GM18498 (cell line): ENCODE measurements around the gene DMRT2.

Experiments used
- ATAC-seq: cut with Tn5 transposase; IDR thresholded peaks from one replicate; pipeline ENCODE4 v1.9.1; 2021; ENCODE audit warnings: mild to moderate bottlenecking, moderate library complexity; ENCODE audit not compliant: unreplicated experiment

DMRT2 gene

DNA sequence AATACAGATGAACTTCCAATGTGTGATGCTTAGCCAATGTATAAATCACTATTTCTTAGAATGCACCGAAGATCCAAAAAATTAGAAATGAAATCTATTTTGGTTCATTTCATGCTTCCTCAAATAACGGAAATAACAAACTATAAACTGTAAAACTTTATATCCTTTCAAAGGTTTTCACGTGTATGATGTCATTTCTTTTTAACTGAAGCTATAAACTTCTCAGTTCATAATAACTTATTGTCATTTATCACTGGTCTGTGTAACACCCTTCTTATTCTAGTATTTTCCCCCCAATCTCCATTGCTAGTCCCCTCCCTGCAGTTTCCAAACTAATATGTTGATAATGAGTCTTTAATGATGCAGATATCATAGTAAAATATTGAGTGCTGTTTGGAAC lies 36.4 kb downstream of the DMRT2 start:
- no peak for ATAC-seq

DNA sequence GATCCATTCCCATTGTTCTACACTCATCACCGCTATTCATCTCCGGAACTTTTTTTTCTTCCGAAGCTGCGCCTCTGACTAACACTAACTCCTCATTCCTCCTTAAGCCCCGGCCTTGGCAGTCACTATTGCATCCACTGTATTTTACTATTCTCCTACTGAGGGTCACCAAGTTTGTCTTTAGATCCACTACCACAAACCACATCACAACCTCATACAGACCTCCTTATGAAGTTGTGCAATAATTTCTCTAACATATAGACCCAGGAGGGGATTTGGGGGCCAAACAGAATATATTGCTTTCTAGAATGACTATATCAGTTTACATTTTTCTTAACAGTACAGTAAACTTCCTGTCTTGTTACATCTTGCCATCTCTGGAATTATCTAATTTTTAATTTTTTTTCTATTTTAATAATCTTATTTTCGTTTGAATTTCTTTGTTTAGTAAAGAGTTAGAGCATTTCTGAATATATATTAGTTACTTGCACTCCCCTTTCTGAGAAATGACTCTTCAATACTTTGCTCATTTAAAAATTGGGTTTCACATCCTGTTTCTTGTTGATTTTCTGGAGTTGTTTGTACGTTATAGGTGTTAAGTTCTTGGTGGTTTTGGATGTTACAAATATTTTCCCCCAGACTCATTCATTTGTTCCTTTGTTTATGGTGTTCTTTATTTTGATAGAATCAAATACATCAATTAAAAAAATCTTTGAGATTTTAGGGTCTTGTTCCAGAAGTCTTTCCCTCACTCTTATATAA lies 37.1 kb downstream of the DMRT2 start:
- peak; percentile 53 for ATAC-seq

DNA sequence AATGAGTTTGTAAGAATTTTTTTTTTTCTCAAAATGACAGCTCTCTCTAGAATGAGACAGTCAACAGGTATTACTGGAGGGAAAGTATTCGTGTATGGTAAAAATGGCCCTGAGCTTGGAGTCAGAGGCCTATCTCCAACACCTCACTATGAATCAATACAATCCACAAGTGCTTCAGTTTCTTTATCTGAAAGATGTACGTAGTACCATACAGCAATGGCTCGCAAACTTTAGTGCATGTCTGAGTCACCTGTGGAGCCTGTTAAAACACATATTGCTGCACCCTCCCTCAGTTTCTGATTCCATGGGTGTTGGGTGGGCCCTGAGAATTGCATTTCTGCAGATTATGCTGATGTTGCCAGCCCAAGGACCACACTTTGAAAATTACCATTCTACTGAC lies 44.6 kb downstream of the DMRT2 start:
- no peak for ATAC-seq

DNA sequence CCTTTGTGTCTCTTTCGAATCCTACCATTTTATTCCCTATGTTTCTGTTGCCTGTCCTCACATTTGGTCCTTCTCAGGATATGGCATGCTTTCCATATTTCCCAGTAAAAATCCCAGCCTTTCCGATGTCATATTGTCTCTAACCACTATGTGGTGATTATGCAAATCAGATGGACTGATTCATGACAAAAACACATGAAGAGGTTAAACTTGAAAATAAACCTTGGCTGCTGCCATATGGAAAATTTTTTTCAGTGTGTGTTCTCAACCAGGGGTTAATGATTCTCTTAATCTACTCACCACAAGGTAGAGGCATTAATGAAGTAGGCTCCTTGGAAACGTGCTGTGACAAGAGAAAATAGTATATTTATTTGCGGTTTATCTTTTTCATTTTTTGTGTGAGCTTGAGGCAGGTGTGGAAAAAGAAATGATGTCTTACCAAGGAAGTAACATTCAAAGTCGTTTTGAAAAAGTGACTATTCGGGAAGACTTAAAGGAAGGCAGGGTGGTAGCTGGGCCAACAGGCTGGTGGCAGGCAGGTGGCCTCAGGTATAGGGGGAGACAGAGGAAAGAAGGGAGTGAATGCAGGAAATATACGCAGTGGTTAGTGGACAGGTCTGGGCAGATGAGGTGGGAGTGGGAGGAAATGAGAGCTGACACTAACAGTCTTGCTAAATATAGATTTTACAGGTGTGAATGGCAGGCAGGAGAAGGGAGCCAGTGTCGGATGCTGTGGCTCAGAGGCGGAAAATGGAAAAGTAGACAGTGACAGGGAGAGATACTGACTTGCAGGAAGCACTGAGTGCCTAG lies 46.2 kb downstream of the DMRT2 start:
- no peak for ATAC-seq

- no peak for ATAC-seq
Observed at GRCh38 chr9:1098551-1098950, 48.4 kb downstream of the DMRT2 start.

- ATAC-seq, result no peak
Observed at GRCh38 chr9:1100201-1100600, 50.0 kb downstream of the DMRT2 start.

DNA sequence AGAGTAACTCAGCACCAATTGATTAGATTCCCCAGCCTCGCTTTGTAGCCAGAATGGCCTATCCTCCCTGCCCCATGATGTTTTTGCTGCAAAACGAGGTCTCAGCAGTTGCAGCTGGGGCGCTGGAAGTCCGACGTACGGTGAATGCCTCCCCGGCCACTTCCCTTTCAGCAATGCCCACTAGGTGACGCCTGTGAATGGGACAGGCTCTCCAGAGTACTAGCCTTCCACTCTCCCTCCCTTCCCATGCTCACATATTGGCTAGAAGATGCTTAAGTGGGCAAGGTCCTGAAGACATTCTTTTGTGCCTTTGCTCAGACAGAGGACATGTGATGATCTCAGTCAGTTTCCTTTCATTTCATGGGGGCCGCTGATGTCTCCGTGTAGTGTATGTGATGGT lies 50.8 kb downstream of the DMRT2 start:
- ATAC-seq, result no peak

DNA sequence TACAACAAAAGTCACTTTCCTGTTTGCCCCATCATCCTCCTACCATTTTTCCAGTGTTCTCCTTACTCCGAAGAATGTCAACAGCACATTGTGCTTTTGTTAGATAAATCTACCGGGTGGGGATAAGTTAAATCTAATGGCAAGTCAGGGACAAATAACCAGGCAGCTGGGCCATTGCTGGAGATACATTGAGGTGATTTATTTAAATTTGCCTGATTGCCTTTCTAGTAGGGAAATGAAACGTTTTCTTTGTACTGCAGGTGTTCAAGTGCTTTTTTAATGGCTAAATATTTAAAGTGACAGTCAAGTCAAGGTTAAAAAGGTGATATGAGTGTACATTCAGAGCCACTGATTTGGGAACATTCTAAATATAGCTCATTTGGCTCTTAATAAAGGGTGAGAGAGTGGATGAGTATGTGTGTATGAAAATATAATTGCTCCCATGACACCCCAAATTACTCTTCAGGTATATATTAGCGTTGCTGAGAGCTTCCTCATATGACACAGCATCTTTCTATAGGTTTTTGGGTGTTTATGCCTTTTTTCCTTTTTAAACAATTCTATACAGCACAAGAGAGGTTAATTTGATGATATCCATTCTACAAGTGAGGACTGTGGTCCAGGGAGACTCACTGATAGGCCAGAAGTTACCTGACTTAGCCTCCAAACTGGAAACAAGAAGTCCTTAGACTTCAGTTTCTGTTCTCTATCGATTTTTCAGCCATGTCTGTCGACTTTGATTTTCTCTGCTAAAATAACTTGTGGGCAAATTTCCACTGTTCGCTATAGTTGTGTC lies 51.9 kb downstream of the DMRT2 start:
- no peak for ATAC-seq

GRCh38 chr9:1102642-1102970 lies 52.4 kb downstream of the DMRT2 start:
- ATAC-seq, result no peak
